Neural cell (in vitro differentiated cells): Measurements from ENCODE around the gene RIIAD1. TPM values are rescaled to one million over a fixed set of nuclear protein-coding genes. Genes with fewer than 3 reads are reported as not detected.

Experiments
- H2AFZ ChIP-seq: fragments of 200-600, 300-800 bp; sonication (generic), shearing (Covaris generic); 2 replicates; pipeline ENCODE4 v1.6.0; 2014; ENCODE audit warnings: low read depth, mild to moderate bottlenecking, antibody characterized with exemption, low read length, moderate library complexity
- H3F3A ChIP-seq: fragments of 200-600 bp; shearing (Covaris generic); 2 replicates; pipeline ENCODE4 v1.6.1; 2016; ENCODE audit warnings: mild to moderate bottlenecking, moderate library complexity, mixed read lengths, antibody characterized with exemption, low read length; ENCODE audit not compliant: insufficient read depth, poor library complexity, severe bottlenecking
- H3K27ac ChIP-seq: fragments of 200-600, 300-800 bp; sonication (generic), shearing (Covaris generic); 2 replicates; pipeline ENCODE4 v1.5.1; 2014; ENCODE audit warnings: mild to moderate bottlenecking, low read length, moderate library complexity
- H3K27me3 ChIP-seq: fragments of 300-800, 200-600 bp; sonication (generic), shearing (Covaris generic); 2 replicates; pipeline ENCODE4 v1.6.0; 2014; ENCODE audit warnings: mild to moderate bottlenecking, low read depth, low read length, moderate library complexity; ENCODE audit not compliant: insufficient read depth
- H3K36me3 ChIP-seq: fragments of 300-800, 200-600 bp; sonication (generic), shearing (Covaris generic); 2 replicates; pipeline ENCODE4 v1.5.1; 2014; ENCODE audit warnings: mild to moderate bottlenecking, antibody characterized with exemption, low read length, moderate library complexity; ENCODE audit not compliant: insufficient read depth
- H3K4me2 ChIP-seq: fragments of 300-800, 200-600 bp; sonication (generic), shearing (Covaris generic); 2 replicates; pipeline ENCODE4 v1.6.0; 2014; ENCODE audit warnings: mild to moderate bottlenecking, low read length
- H3K4me3 ChIP-seq: fragments of 300-800, 200-600 bp; sonication (generic), shearing (Covaris generic); 2 replicates; pipeline ENCODE4 v1.5.1; 2014; ENCODE audit warnings: mild to moderate bottlenecking, low read length, moderate library complexity
- H3K79me2 ChIP-seq: fragments of 200-600 bp; shearing (Covaris generic); replicated peaks from 2 replicates; pipeline ENCODE4 v1.6.0; 2014; ENCODE audit warnings: mild to moderate bottlenecking, low read length, moderate library complexity; ENCODE audit not compliant: insufficient read depth
- H3K9ac ChIP-seq: fragments of 300-800, 200-600 bp; sonication (generic), shearing (Covaris generic); 2 replicates; pipeline ENCODE4 v1.6.1; 2016; ENCODE audit warnings: mild to moderate bottlenecking, low read length, mixed read lengths
- H3K9me2 ChIP-seq: fragments of 200-600 bp; shearing (Covaris generic); 2 replicates; pipeline ENCODE4 v1.6.1; 2016; ENCODE audit warnings: mild to moderate bottlenecking, low read length, mixed read lengths; ENCODE audit not compliant: insufficient read depth
- H3K9me3 ChIP-seq: fragments of 200-600, 300-800 bp; sonication (generic), shearing (Covaris generic); 2 replicates; pipeline ENCODE4 v1.6.1; 2016; ENCODE audit warnings: mild to moderate bottlenecking, mixed run types, low read length, moderate library complexity, mixed read lengths
- H4K20me1 ChIP-seq: fragments of 200-600 bp; shearing (Covaris generic); 2 replicates; pipeline ENCODE4 v1.6.1; 2016; ENCODE audit warnings: mild to moderate bottlenecking, mixed run types; ENCODE audit not compliant: insufficient read depth
- EP300 ChIP-seq: fragments of 450-650 bp; conservative IDR thresholded peaks from 2 replicates; pipeline ENCODE4 v1.6.1; 2014; ENCODE audit warnings: antibody characterized with exemption, mild to moderate bottlenecking, moderate library complexity; ENCODE audit not compliant: poor library complexity, severe bottlenecking
- EZH2 ChIP-seq: fragments of 200-600, 300-800 bp; shearing (Covaris generic), sonication (generic); IDR thresholded peaks from 2 replicates; pipeline ENCODE4 v1.6.1; 2014; ENCODE audit warnings: antibody characterized with exemption, low read length, borderline replicate concordance, mild to moderate bottlenecking; ENCODE audit not compliant: insufficient read depth, poor library complexity, severe bottlenecking
- MXI1 ChIP-seq: fragments of 450-650 bp; conservative IDR thresholded peaks from 2 replicates; pipeline ENCODE4 v1.6.1; 2014; ENCODE audit warnings: antibody characterized with exemption, mild to moderate bottlenecking; ENCODE audit not compliant: poor library complexity, severe bottlenecking
- POLR2AphosphoS5 ChIP-seq: IDR thresholded peaks from 2 replicates; pipeline ENCODE4 v1.6.1; 2012
- RAD21 ChIP-seq: fragments of 450-650 bp; conservative IDR thresholded peaks from 2 replicates; pipeline ENCODE4 v1.6.1; 2014; ENCODE audit warnings: antibody characterized with exemption, mild to moderate bottlenecking, moderate library complexity
- REST ChIP-seq: IDR thresholded peaks from 2 replicates; pipeline ENCODE4 v1.6.1; 2012; ENCODE audit warnings: borderline replicate concordance
- SMC3 ChIP-seq: fragments of 450-650 bp; conservative IDR thresholded peaks from 2 replicates; pipeline ENCODE4 v1.6.1; 2014; ENCODE audit warnings: antibody characterized with exemption, mild to moderate bottlenecking, moderate library complexity; ENCODE audit not compliant: poor library complexity
- TAF1 ChIP-seq: IDR thresholded peaks from 2 replicates; pipeline ENCODE4 v1.6.1; 2012; ENCODE audit warnings: low read depth
- polyA plus RNA-seq: library from polyadenylated mRNA; depleted of rRNA; stranded (reverse); fragments of >200 nt; gene quantifications from 2 replicates; pipeline ENCODE4 v1.2.3, GENCODE V29; 2014
- TF ChIP-seq, protein P1 (sequence below): fragments of 450-650 bp; IDR thresholded peaks from 2 replicates; pipeline ENCODE4 v1.5.1; 2014; ENCODE audit warnings: antibody characterized with exemption, mild to moderate bottlenecking, moderate library complexity; ENCODE audit not compliant: poor library complexity, severe bottlenecking

RIIAD1 gene
- polyA plus RNA-seq, 1 donor from 2014 or later, result 23.5 TPM

DNA sequence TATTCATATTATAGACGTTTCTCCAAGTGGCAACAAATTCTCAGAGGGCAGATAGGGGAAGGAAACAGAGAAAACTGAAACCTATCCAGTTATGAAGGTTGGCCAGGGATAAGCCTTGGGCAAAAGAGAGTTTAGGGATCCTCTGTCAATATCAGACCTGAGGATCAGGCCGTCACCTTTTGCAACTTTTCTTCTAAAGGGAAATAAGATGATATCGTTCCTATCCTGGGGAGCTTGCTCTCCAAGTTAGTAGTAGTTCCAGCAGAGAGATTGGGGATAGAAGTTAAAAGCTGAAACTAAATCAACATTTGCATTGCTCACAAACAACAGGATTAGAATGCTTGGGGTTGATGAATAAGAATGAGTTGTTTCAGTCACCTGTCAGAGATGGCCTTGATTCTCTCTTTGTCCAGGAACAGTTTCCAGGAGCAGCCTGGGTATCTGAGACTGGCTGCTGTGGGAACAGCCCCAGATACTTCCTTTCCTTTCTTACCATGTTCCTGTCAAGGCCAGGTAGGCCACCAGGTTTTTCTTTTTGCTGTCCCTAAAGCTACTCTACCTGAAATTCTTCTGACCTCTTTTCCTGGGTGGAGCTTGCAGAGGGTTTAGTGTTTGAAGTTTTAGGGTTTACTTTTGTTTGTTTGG, 2.5 kb downstream of the RIIAD1 start:
- no peaks in the 10 kb centered on the region for H3K36me3 ChIP-seq
- H3K9me3 ChIP-seq, result no peaks in the 10 kb centered on the region
- no peak for TF ChIP-seq EP300
- no peak for TF ChIP-seq EZH2
- no peak for TF ChIP-seq SMC3
- TF ChIP-seq TAF1, result no peak
- no peak for TF ChIP-seq POLR2AphosphoS5
- TF ChIP-seq MXI1, result no peak
- TF ChIP-seq REST, result no peak
- TF ChIP-seq RAD21, result no peak
- TF ChIP-seq, protein P1, sequence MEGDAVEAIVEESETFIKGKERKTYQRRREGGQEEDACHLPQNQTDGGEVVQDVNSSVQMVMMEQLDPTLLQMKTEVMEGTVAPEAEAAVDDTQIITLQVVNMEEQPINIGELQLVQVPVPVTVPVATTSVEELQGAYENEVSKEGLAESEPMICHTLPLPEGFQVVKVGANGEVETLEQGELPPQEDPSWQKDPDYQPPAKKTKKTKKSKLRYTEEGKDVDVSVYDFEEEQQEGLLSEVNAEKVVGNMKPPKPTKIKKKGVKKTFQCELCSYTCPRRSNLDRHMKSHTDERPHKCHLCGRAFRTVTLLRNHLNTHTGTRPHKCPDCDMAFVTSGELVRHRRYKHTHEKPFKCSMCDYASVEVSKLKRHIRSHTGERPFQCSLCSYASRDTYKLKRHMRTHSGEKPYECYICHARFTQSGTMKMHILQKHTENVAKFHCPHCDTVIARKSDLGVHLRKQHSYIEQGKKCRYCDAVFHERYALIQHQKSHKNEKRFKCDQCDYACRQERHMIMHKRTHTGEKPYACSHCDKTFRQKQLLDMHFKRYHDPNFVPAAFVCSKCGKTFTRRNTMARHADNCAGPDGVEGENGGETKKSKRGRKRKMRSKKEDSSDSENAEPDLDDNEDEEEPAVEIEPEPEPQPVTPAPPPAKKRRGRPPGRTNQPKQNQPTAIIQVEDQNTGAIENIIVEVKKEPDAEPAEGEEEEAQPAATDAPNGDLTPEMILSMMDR, result no peak
- no peaks in the 10 kb centered on the region for H3K9me2 ChIP-seq
- H3K9ac ChIP-seq, result no peak overlapping the region
- H2AFZ ChIP-seq, result no peak overlapping the region
- no peaks in the 10 kb centered on the region for H3K27me3 ChIP-seq
- H3F3A ChIP-seq, result no peaks in the 10 kb centered on the region
- H3K27ac ChIP-seq, result no peak overlapping the region
- H4K20me1 ChIP-seq, result no peaks in the 10 kb centered on the region
- H3K4me3 ChIP-seq, result no peak overlapping the region
- no peaks in the 10 kb centered on the region for H3K79me2 ChIP-seq
- H3K4me2 ChIP-seq, result no peak overlapping the region

DNA sequence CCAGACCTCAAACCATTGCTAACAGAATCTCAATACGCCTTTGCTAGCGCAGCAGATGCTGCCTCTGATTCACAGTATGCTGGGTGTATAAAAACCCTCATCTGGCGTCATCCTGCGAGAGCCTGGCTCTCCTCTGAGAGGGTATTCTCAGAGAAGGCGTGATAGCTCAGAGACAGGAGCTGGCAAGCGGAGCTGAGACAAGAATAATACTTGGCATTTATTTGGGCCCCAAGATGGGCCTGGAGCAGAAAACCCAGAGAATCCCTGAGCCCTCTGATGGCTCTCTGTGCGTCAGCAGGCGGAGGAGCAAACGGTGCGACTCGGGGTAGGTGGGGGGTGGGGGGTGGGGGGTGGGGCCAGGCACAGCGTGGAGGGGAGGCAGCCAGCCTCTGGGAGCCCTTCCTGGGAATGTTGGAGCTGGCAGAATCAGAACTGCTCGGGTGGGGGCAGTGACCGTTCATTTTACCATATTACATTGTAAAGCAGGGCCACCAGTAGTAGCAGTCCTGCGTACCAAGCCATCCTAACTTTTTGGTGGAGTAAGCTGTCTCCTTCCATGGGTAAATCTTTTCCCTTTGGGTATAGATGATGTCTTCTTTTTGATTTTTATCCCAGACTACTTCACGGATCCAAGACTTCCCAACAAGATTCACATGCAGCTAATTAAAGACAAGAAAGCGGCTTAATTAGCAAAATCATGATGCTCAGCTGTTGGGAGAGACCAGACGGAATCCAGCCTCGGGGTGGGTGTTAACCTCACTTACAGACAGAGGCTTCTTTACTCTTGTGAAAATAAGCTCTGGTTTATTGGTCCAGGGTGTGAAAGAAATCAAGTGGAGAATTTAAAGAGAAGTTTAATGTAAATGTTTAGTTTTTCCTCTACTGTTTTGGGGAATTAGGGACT, 7.1 kb downstream of the RIIAD1 start:
- no peaks in the 10 kb centered on the region for H3K36me3 ChIP-seq
- no peak for TF ChIP-seq EP300
- no peak for TF ChIP-seq REST
- no peak for TF ChIP-seq TAF1
- TF ChIP-seq SMC3, result no peak
- TF ChIP-seq POLR2AphosphoS5, result no peak
- no peak for TF ChIP-seq MXI1
- TF ChIP-seq, protein P1, result no peak
- no peak for TF ChIP-seq RAD21
- TF ChIP-seq EZH2, result no peak
- H3K4me3 ChIP-seq, result peak overlapping the region; percentile 15
- H2AFZ ChIP-seq, result peak overlapping the region; percentile 9
- H3K79me2 ChIP-seq, result no peaks in the 10 kb centered on the region
- no peaks in the 10 kb centered on the region for H3K27me3 ChIP-seq
- H3K27ac ChIP-seq, result peak overlapping the region; percentile 5
- no peaks in the 10 kb centered on the region for H3K9me3 ChIP-seq
- H4K20me1 ChIP-seq, result no peaks in the 10 kb centered on the region
- H3F3A ChIP-seq, result no peaks in the 10 kb centered on the region
- H3K9ac ChIP-seq, result peak overlapping the region; percentile 35
- H3K4me2 ChIP-seq, result no peak overlapping the region
- no peaks in the 10 kb centered on the region for H3K9me2 ChIP-seq
